ENCODE results near the gene GGTLC1.
"Not testable (repeated sequence)": the region's sequence is repeated elsewhere in the genome, so short reads cannot be mapped to it uniquely, and the experiment has no call there.

- not testable (repeated sequence) for TF ChIP-seq EP300 (IDR thresholded peaks at IDR 0.05; ENCODE audit: borderline replicate concordance in 1 of 2, control insufficient read depth in 1 of 2, low read depth in 2 of 2, low read length in 2 of 2); PAX8 (IDR thresholded peaks at IDR 0.05); SMC3 (IDR thresholded peaks at IDR 0.05; ENCODE audit: borderline replicate concordance, low read length); CTCF (IDR thresholded peaks at IDR 0.05 in 2 of 3, conservative IDR thresholded peaks at IDR 0.05 in 1 of 3; ENCODE audit: control insufficient read depth in 2 of 3, extremely low read depth in 1 of 3, insufficient read depth in 1 of 3, low read depth in 3 of 3, low read length in 3 of 3); POLR2A (IDR thresholded peaks at IDR 0.05; ENCODE audit: low read depth, low read length); POLR2AphosphoS5 (IDR thresholded peaks at IDR 0.05; ENCODE audit: low read length); SPI1 (IDR thresholded peaks at IDR 0.05; ENCODE audit: borderline replicate concordance, insufficient read depth, low read depth, low read length); KDM1A (IDR thresholded peaks at IDR 0.05; ENCODE audit: borderline replicate concordance); ESRRA (IDR thresholded peaks at IDR 0.05; ENCODE audit: low read length); SIN3A (IDR thresholded peaks at IDR 0.05; ENCODE audit: low read depth, low read length)
Measured at GRCh38 chr20:23988966-23989365, 387 bp upstream of the GGTLC1 start.

All from GM12878 (cell line).